AML-193 (cell line): ENCODE data around the gene TWF1.
"Not testable (repeated sequence)": the region's sequence is repeated elsewhere in the genome, so short reads cannot be mapped to it uniquely, and the experiment has no call there.

ENCODE experiments used
- DNase-seq, 2 experiments: peaks; one replicate each; lab custom pipeline; 2025; lab: John Stamatoyannopoulos, UW

Gene TWF1

DNA sequence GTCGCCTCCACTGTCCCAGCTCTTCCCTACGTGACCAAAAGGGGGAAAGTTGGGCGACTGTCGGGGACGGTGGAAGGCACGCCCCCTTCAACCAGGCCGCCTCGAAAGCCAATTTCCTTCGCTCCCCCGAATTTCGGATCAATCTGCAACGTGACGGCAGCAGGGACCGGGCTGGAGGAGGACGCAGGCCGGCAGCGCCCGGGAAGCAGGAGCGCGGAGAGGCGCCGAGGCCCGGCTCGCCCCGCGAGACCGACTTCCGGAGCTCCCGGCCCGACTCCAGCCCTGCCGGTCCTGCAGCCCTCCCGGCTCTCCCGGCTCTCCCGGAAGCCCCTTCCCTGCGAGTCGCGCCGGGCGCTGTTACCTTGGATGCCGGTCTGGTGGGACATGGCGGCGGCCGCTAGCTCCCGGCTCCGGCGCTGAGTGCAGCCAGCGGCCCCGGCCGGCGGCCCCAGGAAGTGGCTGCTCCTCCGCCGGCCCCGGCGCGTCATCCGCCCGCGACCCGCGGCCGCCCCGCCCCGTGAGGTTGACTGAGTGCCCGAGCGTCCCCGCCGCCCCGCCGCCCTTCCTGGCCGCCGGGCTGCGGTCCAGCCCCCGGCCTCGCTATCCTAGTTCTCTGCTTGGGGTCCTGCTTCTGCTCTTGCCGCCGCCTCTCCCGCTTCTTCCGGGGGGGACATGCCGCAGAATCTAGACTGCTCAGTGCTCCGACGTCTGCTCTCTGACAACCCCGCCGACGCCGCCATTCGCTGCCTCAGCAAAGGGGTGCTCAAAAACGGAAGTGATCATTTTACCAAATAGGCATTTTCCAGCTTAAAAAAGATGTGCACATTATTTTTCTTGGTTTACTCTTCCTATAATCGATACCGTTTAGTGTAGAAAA, at the start of gene TWF1:
TWF1 (minus strand) TSS at position 458 of the 877 bp plus-strand sequence; CDS start at position 386, 72 bp downstream.
- DNase-seq = peak; percentile 64

DNA sequence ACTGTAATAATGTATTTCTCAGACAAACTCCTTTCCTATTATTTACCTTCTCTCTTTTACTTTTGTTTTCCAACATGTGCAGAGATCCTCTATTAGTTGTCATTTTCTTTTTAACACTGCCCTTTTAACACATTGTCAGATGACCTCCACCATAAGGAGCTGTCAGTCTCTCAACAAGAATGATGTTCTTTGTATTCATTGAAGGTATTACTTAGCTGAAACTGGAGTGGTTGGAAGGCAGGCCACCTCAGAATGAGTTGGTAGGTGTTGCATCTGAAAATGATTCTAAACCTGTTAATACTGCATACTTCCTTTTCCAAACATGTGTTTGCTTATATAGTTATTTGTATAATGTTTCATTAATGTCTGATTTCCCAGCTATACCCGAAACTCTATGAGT, 46.6 kb upstream of the TWF1 start:
- no peak for DNase-seq

DNA sequence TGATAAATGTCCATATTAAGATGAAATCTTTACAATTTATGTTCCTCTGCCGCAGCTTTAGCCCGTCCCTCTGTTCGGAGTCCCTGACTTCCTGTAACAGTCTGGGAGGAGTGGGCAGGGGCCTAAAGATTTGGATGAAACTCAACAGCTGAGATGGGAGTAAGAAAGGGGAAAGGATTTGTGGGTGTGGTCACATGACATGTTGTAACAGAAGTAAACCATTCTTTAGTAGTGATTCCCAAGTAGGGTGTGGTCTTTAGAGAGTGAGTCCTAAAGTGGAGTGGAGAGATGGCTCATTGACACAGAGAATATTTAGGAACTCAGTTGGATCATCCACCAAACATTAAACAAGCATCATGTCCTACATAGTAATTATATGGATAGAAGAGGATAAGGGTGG, 42.7 kb upstream of the TWF1 start:
- DNase-seq = no peak

DNA sequence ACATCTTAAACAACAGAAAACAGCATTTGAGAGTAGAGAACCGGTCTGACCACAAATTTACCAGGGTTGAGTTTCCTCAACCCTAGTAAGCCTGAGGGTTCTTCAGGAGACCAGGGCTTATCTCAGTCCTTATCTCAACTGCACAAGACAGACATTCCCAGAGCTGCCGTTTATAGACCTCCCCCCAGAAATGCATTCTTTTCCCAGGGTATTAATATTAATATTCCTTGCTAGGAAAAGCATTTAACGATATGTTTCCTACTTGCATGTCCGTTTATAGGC, 42.0 kb upstream of the TWF1 start:
- DNase-seq = no peak

DNA sequence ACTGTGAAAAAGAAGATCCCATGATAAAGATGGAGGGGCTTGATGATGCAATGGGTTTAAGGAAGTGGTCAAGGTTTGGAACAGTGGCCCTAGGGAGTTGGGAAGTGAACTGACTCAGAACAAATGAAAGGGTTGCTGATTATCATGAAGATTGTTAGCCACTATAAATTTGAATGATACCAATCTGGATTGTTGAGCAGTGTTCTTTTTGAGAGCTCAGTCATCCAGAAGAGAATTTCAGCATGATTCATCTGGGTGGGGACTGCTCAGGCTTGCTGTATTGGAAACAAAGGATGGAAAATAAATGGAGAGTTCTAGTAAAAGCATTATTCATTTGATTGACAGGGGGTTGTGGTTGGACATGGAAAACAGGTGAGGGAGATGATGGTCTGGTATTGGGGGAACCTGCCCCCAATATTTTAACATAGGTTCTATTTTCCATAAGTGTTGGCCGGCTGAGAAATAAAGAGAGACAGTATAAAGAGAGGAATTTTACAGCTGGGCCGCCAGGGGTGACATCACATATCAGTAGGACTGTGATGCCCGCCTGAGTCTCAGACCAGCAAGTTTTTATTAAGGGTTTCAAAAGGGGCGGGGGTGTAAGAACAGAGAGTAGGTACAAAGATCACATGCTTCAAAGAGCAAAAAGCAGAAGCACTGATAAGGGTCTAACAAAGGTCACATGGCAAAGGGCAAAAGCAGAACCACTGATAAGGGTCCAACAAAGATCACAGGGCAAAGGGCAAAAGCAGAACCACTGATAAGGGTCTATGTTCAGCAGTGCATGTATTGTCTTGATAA, 41.5 kb upstream of the TWF1 start:
- not testable (repeated sequence) for DNase-seq

DNA sequence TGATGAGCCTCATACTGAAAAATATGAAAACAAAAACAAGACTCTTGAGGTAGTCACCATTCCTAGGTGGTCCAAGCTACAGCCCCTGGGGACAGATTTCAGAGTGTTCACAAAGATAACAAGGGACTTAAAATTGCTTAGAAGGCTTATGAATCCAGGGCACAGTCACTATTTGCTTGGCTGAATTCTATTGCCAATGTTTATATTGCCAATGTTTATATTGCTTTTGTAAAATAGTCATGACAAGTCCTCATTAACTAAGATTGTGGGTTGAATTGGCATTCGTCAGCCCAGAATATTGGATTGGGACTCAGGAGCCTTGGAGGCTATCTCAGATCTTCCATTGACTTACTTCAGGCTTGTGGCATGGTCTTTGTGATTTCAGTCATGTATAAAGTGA, 36.1 kb upstream of the TWF1 start:
- DNase-seq = no peak

DNA sequence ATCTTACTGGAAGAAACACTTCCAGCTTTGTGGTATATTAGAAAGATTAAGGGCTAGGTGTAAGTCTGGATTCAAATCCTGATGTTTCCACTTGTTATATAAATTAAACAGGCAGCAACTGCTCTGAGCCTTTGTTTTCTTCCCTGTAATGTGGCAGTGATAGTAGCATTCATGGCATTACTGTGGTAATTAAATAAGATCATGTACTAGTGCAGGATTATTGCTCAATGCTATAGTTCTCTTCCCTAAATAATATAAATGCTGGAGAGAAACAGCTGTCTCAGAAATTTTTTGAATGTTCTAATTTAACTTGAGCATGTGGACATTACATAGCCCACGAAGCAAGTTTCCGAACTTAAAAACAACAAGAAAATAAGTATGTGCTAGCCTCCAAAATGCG, 35.1 kb upstream of the TWF1 start:
- DNase-seq = no peak

DNA sequence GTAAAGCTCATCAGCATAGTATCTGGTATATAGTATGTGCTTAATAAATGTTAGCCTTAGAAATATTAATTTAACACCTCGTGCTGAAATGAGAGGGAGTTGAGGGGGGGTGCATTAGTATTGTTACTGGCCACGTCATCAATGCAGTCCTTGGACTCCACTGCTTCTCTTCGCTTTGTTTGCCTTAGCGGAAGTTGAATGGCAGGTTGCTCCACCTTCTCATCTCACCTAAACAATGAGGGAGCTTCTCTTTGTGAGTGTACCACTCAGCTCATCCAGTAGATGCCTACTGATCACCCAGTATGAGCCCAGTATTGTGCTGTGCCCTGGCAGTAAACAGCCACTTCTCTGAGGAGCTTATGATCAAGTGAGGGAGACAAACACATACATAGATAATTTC, 34.2 kb upstream of the TWF1 start:
- DNase-seq = no peak

DNA sequence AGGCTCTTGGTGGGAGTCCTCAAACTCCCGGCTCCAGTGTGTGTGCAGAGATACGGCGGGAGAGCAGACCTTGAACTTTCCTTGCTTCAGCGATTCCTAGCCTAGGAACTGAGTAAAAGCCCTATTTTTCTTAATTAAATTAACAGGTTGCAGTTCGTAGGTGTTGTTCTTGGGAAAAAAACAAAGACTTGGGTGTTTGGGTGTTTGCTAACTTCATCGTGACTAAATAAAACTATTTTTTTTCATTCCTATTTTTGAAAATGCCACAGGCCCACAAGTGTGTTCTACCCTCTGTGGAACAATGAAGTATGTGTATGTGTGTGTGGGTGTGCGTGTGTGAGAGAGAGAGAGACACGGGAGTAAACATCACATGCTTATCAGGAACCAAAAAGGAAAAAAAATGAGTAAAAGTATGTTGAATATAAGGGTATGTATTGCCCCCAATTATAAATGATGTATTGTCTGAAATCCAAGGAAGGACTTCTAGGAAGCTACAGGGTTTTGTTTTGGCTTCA, 30.4 kb upstream of the TWF1 start:
- DNase-seq = no peak

DNA sequence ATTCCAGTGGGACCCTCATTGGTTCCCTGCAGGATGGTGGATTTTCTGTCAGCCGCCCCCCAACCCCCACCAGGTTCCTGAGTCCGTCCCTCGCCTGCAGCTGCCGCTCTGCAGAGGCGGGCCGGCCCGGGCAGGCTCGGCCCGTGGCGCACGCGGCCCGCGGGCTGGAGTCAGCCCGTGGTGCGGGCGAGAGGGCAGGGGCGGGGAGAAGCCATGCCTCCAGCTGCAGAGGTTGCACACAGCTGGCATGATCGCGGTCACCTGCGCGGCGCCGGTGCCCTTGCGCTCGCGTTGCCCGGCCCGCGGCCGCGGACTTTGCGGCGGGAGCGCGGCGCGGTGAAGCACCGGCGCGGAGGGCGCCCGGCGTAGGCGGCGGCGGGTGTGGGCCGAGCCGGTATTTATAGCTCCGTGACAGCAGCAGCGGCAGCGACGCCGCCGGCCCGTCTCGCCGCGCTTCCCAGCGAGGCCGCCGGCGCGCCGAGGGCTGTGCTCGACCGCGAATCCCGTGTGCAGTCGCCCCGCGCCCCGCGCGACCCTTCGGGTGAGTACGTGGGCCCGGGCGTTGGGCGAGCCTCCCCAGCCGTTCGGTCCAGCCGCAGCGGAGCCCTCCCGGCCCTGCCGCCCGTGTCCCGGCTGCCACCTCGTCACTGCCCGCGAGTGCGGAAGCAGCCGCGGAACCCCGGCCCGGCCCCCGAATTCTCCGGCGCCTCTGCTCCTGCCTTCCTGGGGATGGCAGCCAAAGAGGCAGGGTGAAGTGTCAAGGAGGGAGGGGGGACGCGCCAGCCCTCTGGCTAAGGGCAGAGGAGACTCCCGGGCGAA, 29.7 kb upstream of the TWF1 start, which contains the start of gene TMEM117:
TMEM117 (plus strand) TSS at position 426 of the 819 bp plus-strand sequence.
- DNase-seq = no peak

DNA sequence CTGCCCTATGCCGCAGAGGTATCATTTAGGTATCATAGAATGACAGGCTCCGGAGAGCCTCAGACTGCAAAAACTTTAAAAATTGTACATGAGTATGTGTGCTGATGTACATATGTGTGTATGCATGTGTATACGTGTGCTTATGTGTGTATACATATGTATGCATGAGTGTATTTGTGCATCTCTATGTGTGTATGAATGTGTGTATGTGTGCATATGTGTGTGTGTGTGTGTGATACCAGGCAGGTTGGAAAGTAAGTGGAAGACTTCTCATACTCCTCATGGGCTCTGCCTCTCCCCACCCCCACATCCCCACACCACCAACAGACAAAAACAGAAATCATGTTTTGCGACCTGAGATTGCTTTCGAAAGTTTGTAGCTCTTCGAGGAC, 29.1 kb upstream of the TWF1 start:
- no peak for DNase-seq

DNA sequence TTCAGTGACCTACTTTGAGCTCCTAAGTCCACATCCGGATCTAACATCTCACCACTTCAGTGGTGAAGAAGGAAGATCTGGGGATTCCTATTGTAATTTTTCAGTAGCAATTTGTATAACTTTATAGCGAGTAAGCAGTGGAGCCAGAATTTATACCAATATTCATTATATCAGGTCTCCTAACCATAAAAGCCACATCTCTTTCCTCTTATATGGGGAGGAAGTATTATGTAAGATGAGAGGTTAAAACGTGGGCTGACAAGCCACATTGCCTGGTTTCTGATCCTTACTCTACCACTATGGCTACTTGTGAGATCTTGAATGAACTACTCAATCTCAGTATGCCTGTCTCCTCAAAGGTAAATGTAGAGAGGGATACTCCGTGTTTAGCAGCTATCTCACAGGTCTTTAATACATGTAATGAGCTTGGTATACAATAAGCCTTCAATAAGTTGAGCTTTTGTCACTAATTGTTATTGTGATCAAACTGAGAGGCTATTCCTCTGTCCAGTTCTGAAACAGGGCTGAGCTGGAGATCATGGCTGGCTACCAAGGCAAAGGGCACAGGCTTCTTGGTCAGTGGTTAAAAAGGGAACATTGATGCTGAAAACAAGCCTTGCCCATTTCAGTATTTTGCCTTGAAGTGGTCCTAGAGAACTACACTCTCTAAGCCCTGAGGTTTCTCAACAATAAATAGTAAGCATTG, 26.5 kb upstream of the TWF1 start:
- DNase-seq = peak; percentile 34 to 51

DNA sequence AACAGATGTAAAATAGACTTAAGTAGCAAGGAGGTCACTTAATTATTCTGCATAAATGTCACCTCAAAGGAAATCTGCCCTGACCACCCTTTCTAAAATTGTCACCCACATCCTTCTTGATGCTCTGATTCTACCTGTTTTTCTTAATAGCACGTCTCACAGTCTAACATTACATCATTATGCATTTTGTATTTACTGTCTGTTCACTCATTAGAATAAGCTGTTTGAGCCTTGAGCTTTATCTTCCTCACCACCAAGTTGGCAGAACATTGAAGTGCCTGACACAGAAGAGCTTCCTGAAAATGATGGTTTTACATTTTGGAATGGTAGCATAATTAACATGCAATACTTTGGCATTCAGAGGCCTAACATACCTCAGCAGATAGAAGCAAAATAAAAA, 21.0 kb upstream of the TWF1 start:
- no peak for DNase-seq

DNA sequence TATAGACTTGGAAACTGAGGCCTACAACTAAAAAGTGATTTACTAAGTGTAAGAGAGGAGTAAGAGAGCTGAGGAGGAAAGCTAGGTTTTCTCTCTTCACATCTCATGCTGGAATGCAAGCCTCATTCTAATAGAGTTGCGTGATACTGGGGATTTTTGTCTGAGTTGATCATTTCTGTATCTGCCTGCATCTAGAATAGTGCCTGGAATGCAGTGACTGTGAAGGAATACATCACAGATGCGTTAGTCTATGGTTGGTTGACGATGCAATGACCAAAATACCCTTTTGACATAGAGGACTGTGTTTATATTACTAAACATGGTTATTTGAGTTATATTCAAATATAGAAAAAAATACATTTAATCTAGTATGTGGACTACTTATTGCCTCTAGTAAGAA, 20.6 kb upstream of the TWF1 start:
- no peak for DNase-seq

DNA sequence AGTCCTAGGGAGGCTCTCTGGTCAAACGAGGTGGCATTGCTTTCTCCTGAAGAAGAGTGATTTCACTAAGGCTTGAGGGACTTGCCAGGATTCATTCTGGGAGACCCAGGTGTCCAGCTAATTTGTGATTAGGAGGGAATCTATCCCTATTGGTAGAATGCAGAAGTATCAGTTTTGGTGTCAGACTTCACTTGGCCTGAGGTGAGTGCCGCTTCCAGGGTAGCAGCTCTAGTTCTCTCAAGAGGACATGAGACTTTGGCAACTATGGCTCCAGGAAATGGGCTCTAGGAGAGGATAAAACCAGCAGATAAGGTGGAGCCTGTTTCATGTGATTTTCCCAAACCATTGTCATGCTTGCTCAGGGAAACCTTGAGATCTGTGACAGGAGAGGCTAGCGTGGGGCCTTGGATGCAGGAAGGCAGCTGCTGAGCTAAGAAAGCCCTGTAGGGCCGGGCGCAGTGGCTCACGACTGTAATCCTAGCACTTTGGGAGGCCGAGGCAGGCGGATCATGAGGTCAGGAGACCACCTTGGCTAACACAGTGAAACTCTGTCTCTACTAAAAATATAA, 18.2 kb upstream of the TWF1 start:
- no peak for DNase-seq

DNA sequence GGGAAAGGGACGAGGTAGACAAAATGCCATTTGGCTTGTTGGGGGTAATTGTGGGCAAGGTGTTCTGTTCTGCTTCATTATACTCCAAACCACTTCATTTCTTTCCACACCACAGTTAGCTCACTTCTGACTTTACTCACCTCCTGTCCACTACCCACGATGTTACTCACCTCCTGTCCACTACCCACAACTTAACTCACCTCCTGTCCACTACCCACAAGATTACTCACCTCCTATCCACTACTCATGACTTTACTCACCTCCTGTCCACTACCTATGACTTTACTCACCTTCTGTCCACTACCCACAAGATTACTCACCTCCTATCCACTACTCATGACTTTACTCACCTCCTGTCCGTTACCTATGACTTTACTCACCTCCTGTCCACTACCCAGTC, 10.1 kb upstream of the TWF1 start:
- DNase-seq = no peak

DNA sequence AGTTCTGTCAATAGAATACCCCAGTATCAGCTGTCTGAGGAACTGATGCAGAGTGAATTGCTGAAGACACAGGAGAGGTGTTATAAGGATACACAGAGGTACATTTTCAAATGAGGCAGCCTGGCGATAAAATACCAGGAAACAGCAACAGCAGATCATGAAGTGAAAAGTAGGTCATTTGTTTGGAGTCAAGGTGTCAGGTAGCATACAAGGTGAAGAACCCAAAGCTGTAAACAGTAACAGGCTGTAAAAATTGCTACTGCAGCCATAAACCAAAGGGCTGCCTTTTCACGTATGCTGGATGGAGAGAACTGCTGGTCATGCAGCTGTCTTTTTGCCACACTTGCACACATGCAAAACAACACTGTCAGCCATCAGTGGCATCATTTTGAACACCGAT, 9.3 kb upstream of the TWF1 start:
- DNase-seq = no peak

DNA sequence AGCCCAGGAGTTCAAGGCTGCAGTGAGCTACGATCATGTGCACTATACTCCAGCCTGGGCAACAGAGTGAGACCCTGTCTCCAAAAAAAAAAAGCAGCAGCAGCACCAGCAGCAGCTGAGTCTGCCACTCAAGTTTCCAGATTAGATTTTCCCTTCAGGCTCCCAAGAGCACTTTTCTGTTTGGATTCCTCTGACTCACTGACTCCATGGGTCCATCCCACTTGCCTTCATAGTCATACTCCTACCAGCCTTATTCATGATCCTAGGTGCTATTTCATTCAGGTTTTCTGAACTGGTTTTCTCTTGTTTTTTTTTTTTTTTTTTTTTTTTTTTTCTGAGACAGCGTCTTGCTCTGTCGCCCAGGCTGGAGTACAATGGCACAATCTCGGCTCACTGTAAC, 6.8 kb upstream of the TWF1 start:
- no peak for DNase-seq

DNA sequence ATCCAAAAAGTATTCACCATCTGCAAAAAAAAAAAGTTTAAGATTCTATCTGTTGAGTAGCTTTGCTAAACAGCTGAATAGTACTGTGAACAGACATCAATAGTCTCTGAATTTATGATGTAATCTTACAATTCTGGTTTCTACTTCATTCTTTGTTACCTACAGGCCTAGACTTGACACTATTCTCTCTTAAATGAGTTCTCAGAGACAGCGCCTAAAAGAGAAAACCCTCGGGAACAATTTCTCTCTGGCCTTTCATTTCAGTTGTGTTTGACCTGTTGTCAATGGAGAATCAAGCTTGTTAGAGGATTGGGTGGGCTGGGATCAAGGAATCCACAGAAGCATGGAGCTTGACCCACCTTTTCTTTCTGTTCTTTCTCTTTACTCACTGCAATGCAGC, 5.9 kb upstream of the TWF1 start:
- DNase-seq = no peak

DNA sequence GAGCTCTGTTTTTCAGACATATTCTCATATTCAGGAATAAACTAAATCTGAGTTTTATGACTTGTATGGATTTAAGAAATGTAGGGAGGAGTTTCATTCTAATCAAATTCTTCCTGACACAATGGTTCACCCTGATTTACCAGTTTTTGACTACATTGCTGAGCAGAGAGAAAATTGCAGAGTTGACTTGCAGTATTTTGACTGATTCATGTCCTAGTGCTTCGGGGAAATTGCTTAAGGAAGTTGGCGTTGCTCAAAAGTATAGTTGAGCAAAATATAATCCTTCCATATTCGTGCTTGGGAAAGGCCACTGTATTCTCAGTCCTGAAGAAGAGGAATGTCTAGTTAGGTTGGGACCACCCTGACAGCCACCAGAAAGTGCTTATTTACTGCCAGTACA, 1.3 kb upstream of the TWF1 start:
- no peak for DNase-seq

DNA sequence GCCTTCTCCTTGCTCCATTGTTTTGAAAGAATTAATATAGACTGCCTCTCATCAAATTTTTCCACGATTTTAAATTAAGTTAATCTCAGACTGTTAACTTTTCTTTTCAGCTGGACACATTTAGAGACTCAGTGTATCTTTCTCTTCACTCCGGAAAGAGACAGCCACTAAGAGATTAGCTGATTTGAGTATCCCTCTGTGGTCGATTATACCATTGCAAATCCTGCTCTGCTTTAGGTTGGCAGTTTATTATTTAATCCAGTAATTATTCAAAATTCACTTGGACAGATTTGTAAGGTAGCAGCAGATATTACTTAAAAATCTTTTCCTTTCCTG, 588 bp upstream of the TWF1 start:
- DNase-seq = no peak
